Calu3 (cell line): ENCODE data around the gene SPATA13. TPM values are rescaled to one million over a fixed set of nuclear protein-coding genes. Genes with fewer than 3 reads are reported as not detected.
"Not testable (repeated sequence)": the region's sequence is repeated elsewhere in the genome, so short reads cannot be mapped to it uniquely, and the experiment has no call there.

Experiments used
- BruUV-seq: library from RNA; stranded (reverse); fragments of 400-500 nt; replicated peaks from 2 replicates; lab custom pipeline; 2021; lab: Mats Ljungman, UMichigan
- CTCF ChIA-PET: fragments of 300-600 bp; sonication (Branson Sonifier 250); formaldehyde crosslinking; loops from one replicate; lab custom pipeline; 2022; ENCODE audit warnings: antibody characterized with exemption; lab: Charles Lee
- DNase-seq: peaks from one replicate; pipeline ENCODE4 v3.0.0; 2022
- H3K27ac Mint-ChIP-seq: one replicate; pipeline ENCODE4 v1.8.0; 2022; ENCODE audit warnings: mixed read lengths; ENCODE audit not compliant: unreplicated experiment
- H3K27me3 Mint-ChIP-seq: one replicate; pipeline ENCODE4 v1.8.0; 2022; ENCODE audit warnings: mixed read lengths; ENCODE audit not compliant: unreplicated experiment
- H3K36me3 Mint-ChIP-seq: one replicate; pipeline ENCODE4 v1.8.0; 2022; ENCODE audit warnings: mild to moderate bottlenecking, moderate library complexity, mixed read lengths; ENCODE audit not compliant: insufficient read depth, unreplicated experiment
- H3K4me1 Mint-ChIP-seq: one replicate; pipeline ENCODE4 v1.8.0; 2022; ENCODE audit warnings: mild to moderate bottlenecking, low read depth, mixed read lengths; ENCODE audit not compliant: unreplicated experiment
- H3K4me3 Mint-ChIP-seq: one replicate; pipeline ENCODE4 v1.8.0; 2022; ENCODE audit warnings: mild to moderate bottlenecking, low read depth, moderate library complexity, mixed read lengths; ENCODE audit not compliant: unreplicated experiment
- H3K9me3 Mint-ChIP-seq: one replicate; pipeline ENCODE4 v1.8.0; 2022; ENCODE audit warnings: low read depth, mixed read lengths; ENCODE audit not compliant: unreplicated experiment
- CTCF ChIP-seq: fragments of 200-600 bp; IDR thresholded peaks from one replicate; pipeline ENCODE4 v1.8.0; 2022; ENCODE audit warnings: antibody characterized with exemption; ENCODE audit not compliant: unreplicated experiment
- intact Hi-C: fragments of 100-400 bp; cut with micrococcal nuclease; formaldehyde crosslinking; loops from one replicate; pipeline ENCODE4 v1.10.0; 2022; ENCODE audit not compliant: unreplicated experiment
- total RNA-seq: library from RNA; stranded (reverse); gene quantifications from 2 replicates; pipeline ENCODE4 v1.2.3, GENCODE V29; 2022

SPATA13 gene
- total RNA-seq, 1 experiment from 2014 or later = 33.8 TPM

DNA sequence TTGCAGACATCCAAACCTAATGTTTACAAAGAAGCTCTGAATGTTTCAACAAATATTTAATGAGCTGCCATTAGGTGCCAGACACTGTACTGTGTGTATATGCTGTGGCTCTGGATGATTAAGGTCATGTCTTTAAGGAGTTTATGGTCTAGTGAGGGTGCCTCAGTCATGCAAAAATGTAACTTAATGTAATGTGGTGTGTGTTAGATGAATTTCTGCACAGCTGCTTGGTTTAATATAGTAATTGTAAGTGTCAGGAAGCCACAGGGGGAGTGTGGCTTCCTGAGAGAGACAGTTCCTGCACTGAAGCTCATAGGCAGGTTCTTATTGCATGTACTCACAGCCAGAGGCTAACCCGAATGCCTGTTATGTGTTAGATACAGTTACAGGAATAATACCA, 43.3 kb downstream of the SPATA13 start:
- intact Hi-C loops = no loop called here
- no peaks in the 10 kb centered on the region for H3K9me3 Mint-ChIP-seq
- H3K27me3 Mint-ChIP-seq = no peaks in the 10 kb centered on the region
- no peak overlapping the region for H3K27ac Mint-ChIP-seq
- no peak overlapping the region for H3K4me3 Mint-ChIP-seq
- no TSS peak for BruUV-seq
- no peak for TF ChIP-seq CTCF
- CTCF ChIA-PET = interaction anchor here (0.6 to 0.7 kb wide), 2 partner anchors 9 to 199 kb away, joined by 3 read pairs; no protein-coding TSS in a partner anchor
- H3K36me3 Mint-ChIP-seq = no peaks in the 10 kb centered on the region
- DNase-seq = no peak
- peaks cover 11% of the 10 kb centered on the region for H3K4me1 Mint-ChIP-seq

GRCh38 chr13:24205076-24205475, 44.6 kb downstream of the SPATA13 start:
- H3K27me3 Mint-ChIP-seq, H3K4me3 Mint-ChIP-seq, DNase-seq, intact Hi-C loops, H3K36me3 Mint-ChIP-seq, BruUV-seq, H3K27ac Mint-ChIP-seq, CTCF ChIA-PET, H3K9me3 Mint-ChIP-seq: not testable (repeated sequence)
- H3K4me1 Mint-ChIP-seq = peaks cover 11% of the 10 kb centered on the region

- Mint-ChIP-seq H3K9me3 (no peaks in the 10 kb centered on the region), H3K36me3 (peaks cover 5% of the 10 kb centered on the region), H3K27me3 (no peaks in the 10 kb centered on the region), H3K4me1 (peaks cover 30% of the 10 kb centered on the region), H3K4me3 (no peak overlapping the region), H3K27ac (no peak overlapping the region)
- no peak for DNase-seq
- no peak for TF ChIP-seq CTCF
- CTCF ChIA-PET = no interaction called here
- intact Hi-C loops = no loop called here
- BruUV-seq = no TSS peak
Measured at GRCh38 chr13:24207841-24208667, 47.5 kb downstream of the SPATA13 start.

- intact Hi-C loops = no loop called here
- BruUV-seq = no TSS peak
- Mint-ChIP-seq H3K4me1 (peaks cover 31% of the 10 kb centered on the region), H3K27ac (no peak overlapping the region), H3K27me3 (no peaks in the 10 kb centered on the region), H3K9me3 (no peaks in the 10 kb centered on the region), H3K4me3 (no peak overlapping the region), H3K36me3 (peaks cover 5% of the 10 kb centered on the region)
- DNase-seq = no peak
- CTCF ChIA-PET = no interaction called here
- TF ChIP-seq CTCF = no peak
Measured at GRCh38 chr13:24209138-24209537, 48.6 kb downstream of the SPATA13 start.

DNA sequence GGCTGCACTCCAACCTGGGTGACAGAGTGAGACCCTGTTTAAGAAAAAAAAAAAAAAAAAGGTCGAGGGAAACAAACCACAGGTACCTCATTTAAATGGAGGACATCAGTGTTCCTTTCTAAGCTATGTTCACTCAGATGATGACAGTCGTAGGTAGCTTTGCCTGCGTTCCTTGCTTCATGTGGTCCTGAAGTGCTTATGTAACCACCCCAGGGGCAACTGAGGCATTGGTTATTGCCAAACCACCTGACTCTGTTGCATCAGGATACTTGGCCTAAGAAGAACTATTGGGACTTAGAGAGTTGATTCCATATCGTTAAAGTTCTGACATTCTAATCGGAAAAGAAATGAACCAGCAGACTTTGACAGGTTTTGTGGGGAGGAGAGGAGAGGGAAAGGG, 51.7 kb downstream of the SPATA13 start:
- H3K36me3 Mint-ChIP-seq = peaks cover 5% of the 10 kb centered on the region
- intact Hi-C loops = no loop called here
- H3K4me1 Mint-ChIP-seq = peaks cover 49% of the 10 kb centered on the region
- CTCF ChIA-PET = no interaction called here
- no peak for DNase-seq
- no peak for TF ChIP-seq CTCF
- H3K27me3 Mint-ChIP-seq = no peaks in the 10 kb centered on the region
- H3K27ac Mint-ChIP-seq = no peak overlapping the region
- no TSS peak for BruUV-seq
- no peak overlapping the region for H3K4me3 Mint-ChIP-seq
- H3K9me3 Mint-ChIP-seq = no peaks in the 10 kb centered on the region
